ENCODE data around the gene DERL3.

- no peak for TF ChIP-seq GATA2 (IDR thresholded peaks at IDR 0.05; ENCODE audit: low read depth, low read length)
- TF ChIP-seq GATA3 (IDR thresholded peaks at IDR 0.05; ENCODE audit: low read depth, low read length): no peak
Observed at GRCh38 chr22:23817146-23817545, 21.7 kb downstream of the DERL3 start.
